ENCODE data around the gene SLC6A6.

- TF ChIP-seq GATA2 (IDR thresholded peaks at IDR 0.05; ENCODE audit: low read depth, low read length), result no peak
- no peak for TF ChIP-seq GATA3 (IDR thresholded peaks at IDR 0.05; ENCODE audit: low read depth, low read length)
These were observed 82.3 kb downstream of the SLC6A6 start for GRCh38 chr3:14484741-14485140.

Measured in SH-SY5Y (cell line).